OCI-LY7 (cell line): Measurements from ENCODE around the gene TCERG1L. TPM values are rescaled to one million over a fixed set of nuclear protein-coding genes. Genes with fewer than 3 reads are reported as not detected.

Experiments used
- BruUV-seq: library from RNA; stranded (reverse); fragments of 400-500 nt; replicated peaks from 2 replicates; lab custom pipeline; 2021; lab: Mats Ljungman, UMichigan
- CTCF ChIA-PET: fragments of 300-600 bp; sonication (Branson Sonifier 250); formaldehyde crosslinking; loops from one replicate; lab custom pipeline; 2022; ENCODE audit warnings: antibody characterized with exemption; ENCODE audit not compliant: unreplicated experiment; lab: Charles Lee
- POLR2A ChIA-PET: fragments of 300-600 bp; sonication (Branson Sonifier 250); formaldehyde crosslinking; loops from one replicate; lab custom pipeline; 2022; ENCODE audit warnings: antibody characterized with exemption; lab: Charles Lee
- DNase-seq: peaks from one replicate; pipeline ENCODE4 v3.0.0-alpha.2; 2015; ENCODE audit warnings: low spot score
- H2AFZ ChIP-seq: fragments of 200-600 bp; sonication (generic), shearing (Covaris generic); 2 replicates; pipeline ENCODE4 v1.6.1; 2014; ENCODE audit warnings: mild to moderate bottlenecking, antibody characterized with exemption, low read length, moderate library complexity
- H3K27ac ChIP-seq: fragments of 200-600 bp; sonication (generic); 2 replicates; pipeline ENCODE4 v1.5.1; 2014; ENCODE audit warnings: mixed run types, low read depth, mild to moderate bottlenecking, moderate library complexity, low read length, inconsistent platforms; ENCODE audit not compliant: poor library complexity, severe bottlenecking
- H3K36me3 ChIP-seq: fragments of 200-600 bp; sonication (generic); 2 replicates; pipeline ENCODE4 v1.6.1; 2014; ENCODE audit warnings: mild to moderate bottlenecking, antibody characterized with exemption, low read length, moderate library complexity, mixed read lengths; ENCODE audit not compliant: insufficient read depth
- H3K4me1 ChIP-seq: fragments of 200-600 bp; sonication (generic); 2 replicates; pipeline ENCODE4 v1.5.1; 2014; ENCODE audit warnings: mild to moderate bottlenecking, low read length; ENCODE audit not compliant: insufficient read depth, poor library complexity, severe bottlenecking
- H3K4me2 ChIP-seq: fragments of 200-600 bp; sonication (generic); 2 replicates; pipeline ENCODE4 v1.6.1; 2014; ENCODE audit warnings: mild to moderate bottlenecking, low read length
- H3K4me3 ChIP-seq: fragments of 200-600 bp; sonication (generic); 2 replicates; pipeline ENCODE4 v1.5.1; 2014; ENCODE audit warnings: mild to moderate bottlenecking, low read depth, low read length; ENCODE audit not compliant: poor library complexity, severe bottlenecking
- H3K79me2 ChIP-seq: fragments of 200-600 bp; sonication (generic); 2 replicates; pipeline ENCODE4 v1.6.1; 2016; ENCODE audit warnings: low read depth, mild to moderate bottlenecking, low read length, moderate library complexity, mixed read lengths; ENCODE audit not compliant: insufficient read depth
- H3K9me2 ChIP-seq: fragments of 200-600 bp; sonication (generic); 2 replicates; pipeline ENCODE4 v1.6.1; 2016; ENCODE audit warnings: mild to moderate bottlenecking, low read length, mixed read lengths; ENCODE audit not compliant: insufficient read depth
- H3K9me3 ChIP-seq: fragments of 200-600 bp; sonication (generic); 2 replicates; pipeline ENCODE4 v1.6.1; 2014; ENCODE audit warnings: mild to moderate bottlenecking, mixed run types, low read length, mixed read lengths
- H4K20me1 ChIP-seq: fragments of 200-600 bp; sonication (generic); 2 replicates; pipeline ENCODE4 v1.6.1; 2014; ENCODE audit warnings: mild to moderate bottlenecking, antibody characterized with exemption, low read length, moderate library complexity, mixed read lengths; ENCODE audit not compliant: insufficient read depth
- CTCF ChIP-seq: fragments of 200-600 bp; sonication (generic); conservative IDR thresholded peaks from 2 replicates; pipeline ENCODE4 v1.5.1; 2014; ENCODE audit warnings: mild to moderate bottlenecking, antibody characterized with exemption, low read length, moderate library complexity, mixed read lengths
- EZH2phosphoT487 ChIP-seq: fragments of 200-600 bp; sonication (generic); IDR thresholded peaks from 2 replicates; pipeline ENCODE4 v1.6.1; 2018; ENCODE audit warnings: low read depth, borderline replicate concordance, mild to moderate bottlenecking, mixed run types, antibody characterized with exemption, low read length, moderate library complexity, mixed read lengths
- intact Hi-C: fragments of 100-400 bp; cut with micrococcal nuclease; formaldehyde crosslinking; loops from one replicate; pipeline ENCODE4 v1.10.0; 2022; ENCODE audit not compliant: unreplicated experiment
- total RNA-seq, 2 experiments: library from RNA; depleted of rRNA in 1 of 2; stranded (reverse); fragments of >200 nt in 1 of 2; shearing (Covaris generic) in 1 of 2; gene quantifications; 2 replicates each; pipeline ENCODE4 v1.2.3, GENCODE V29; 2014 to 2022

The TCERG1L gene
- total RNA-seq, 2 experiments from 2014 or later = not detected

GRCh38 chr10:131274883-131275282 is 36.6 kb downstream of the TCERG1L start:
- no peaks in the 10 kb centered on the region for H3K36me3 ChIP-seq
- no peak overlapping the region for H2AFZ ChIP-seq
- no peak overlapping the region for H3K4me3 ChIP-seq
- H4K20me1 ChIP-seq = no peaks in the 10 kb centered on the region
- no peaks in the 10 kb centered on the region for H3K4me1 ChIP-seq
- H3K27ac ChIP-seq = no peak overlapping the region
- H3K4me2 ChIP-seq = no peak overlapping the region
- TF ChIP-seq CTCF = no peak
- BruUV-seq = no TSS peak
- no peak for DNase-seq
- ChIA-PET CTCF (no interaction called here), POLR2A (interaction anchor here (0.6 kb wide), 1 partner anchor 278 kb away, joined by 3 read pairs; no protein-coding TSS in a partner anchor)
- intact Hi-C loops = no loop called here
- no peaks in the 10 kb centered on the region for H3K9me3 ChIP-seq
- no peaks in the 10 kb centered on the region for H3K79me2 ChIP-seq
- H3K9me2 ChIP-seq = no peaks in the 10 kb centered on the region

GRCh38 chr10:131274133-131274880 is 37.2 kb downstream of the TCERG1L start:
- H3K36me3 ChIP-seq = no peaks in the 10 kb centered on the region
- no peak overlapping the region for H3K4me3 ChIP-seq
- no peaks in the 10 kb centered on the region for H4K20me1 ChIP-seq
- intact Hi-C loops = no loop called here
- no peaks in the 10 kb centered on the region for H3K9me2 ChIP-seq
- H3K4me1 ChIP-seq = no peaks in the 10 kb centered on the region
- H3K79me2 ChIP-seq = no peaks in the 10 kb centered on the region
- DNase-seq = no peak
- ChIA-PET POLR2A (interaction anchor here (0.6 kb wide), 1 partner anchor 277 kb away, joined by 3 read pairs; no protein-coding TSS in a partner anchor), CTCF (no interaction called here)
- H3K27ac ChIP-seq = no peak overlapping the region
- no peak for TF ChIP-seq CTCF
- no peak for TF ChIP-seq EZH2phosphoT487
- no peak overlapping the region for H2AFZ ChIP-seq
- H3K9me3 ChIP-seq = no peaks in the 10 kb centered on the region
- H3K4me2 ChIP-seq = no peak overlapping the region
- no TSS peak for BruUV-seq

- TF ChIP-seq CTCF (no peak), EZH2phosphoT487 (no peak)
- no TSS peak for BruUV-seq
- intact Hi-C loops = no loop called here
- ChIA-PET POLR2A (no interaction called here), CTCF (no interaction called here)
- Histone ChIP-seq H3K36me3 (no peaks in the 10 kb centered on the region), H4K20me1 (no peaks in the 10 kb centered on the region), H3K4me1 (no peaks in the 10 kb centered on the region), H3K9me3 (no peaks in the 10 kb centered on the region), H3K4me3 (no peak overlapping the region), H3K4me2 (no peak overlapping the region), H3K27ac (no peak overlapping the region), H3K79me2 (no peaks in the 10 kb centered on the region), H2AFZ (no peak overlapping the region), H3K9me2 (no peaks in the 10 kb centered on the region)
- no peak for DNase-seq
Observed at GRCh38 chr10:131273476-131273875, 38.0 kb downstream of the TCERG1L start.
